ACC112 (cell line): ENCODE results near the gene INSRR.

Experiments
- H2AFZ ChIP-seq: fragments of 200-600 bp; sonication (generic); one replicate; pipeline ENCODE4 v1.6.0; 2017; ENCODE audit warnings: antibody characterized with exemption, low read length; ENCODE audit not compliant: unreplicated experiment
- H3K27ac ChIP-seq: fragments of 200-600 bp; sonication (generic); 2 replicates; pipeline ENCODE4 v1.5.1; 2014; ENCODE audit warnings: low read depth, mild to moderate bottlenecking, antibody characterized with exemption, low read length, moderate library complexity
- H3K27me3 ChIP-seq: fragments of 200-600 bp; sonication (generic); 2 replicates; pipeline ENCODE4 v1.6.1; 2014; ENCODE audit warnings: mild to moderate bottlenecking, antibody characterized with exemption, low read length, moderate library complexity, mixed read lengths; ENCODE audit not compliant: insufficient read depth
- H3K36me3 ChIP-seq: fragments of 200-600 bp; sonication (generic); 2 replicates; pipeline ENCODE4 v1.6.1; 2016; ENCODE audit warnings: mild to moderate bottlenecking, antibody characterized with exemption, low read length, moderate library complexity, mixed read lengths; ENCODE audit not compliant: insufficient read depth
- H3K4me1 ChIP-seq: fragments of 200-600 bp; sonication (generic); one replicate; pipeline ENCODE4 v1.6.1; 2016; ENCODE audit warnings: low read length, mixed read lengths; ENCODE audit not compliant: insufficient read depth, unreplicated experiment, control insufficient read depth
- H3K4me3 ChIP-seq: fragments of 200-600 bp; sonication (generic); 2 replicates; pipeline ENCODE4 v1.5.1; 2014; ENCODE audit warnings: mild to moderate bottlenecking, low read depth, low read length
- H3K79me2 ChIP-seq: fragments of 200-600 bp; sonication (generic); one replicate; pipeline ENCODE4 v1.6.0; 2016; ENCODE audit warnings: low read length; ENCODE audit not compliant: control insufficient read depth, unreplicated experiment, insufficient read depth

INSRR gene

GRCh38 chr1:156795374-156795733 is 63.6 kb downstream of the INSRR start:
- H3K27me3 ChIP-seq, result no peaks in the 10 kb centered on the region
- H3K4me3 ChIP-seq, result no peak overlapping the region
- H3K79me2 ChIP-seq, result no peaks in the 10 kb centered on the region
- H3K36me3 ChIP-seq, result peaks cover 10% of the 10 kb centered on the region; the same call in 1 of the 2 replicates
- no peak overlapping the region for H2AFZ ChIP-seq
- H3K27ac ChIP-seq, result no peak overlapping the region
- H3K4me1 ChIP-seq, result peaks cover 16% of the 10 kb centered on the region

GRCh38 chr1:156794506-156795373 is 64.2 kb downstream of the INSRR start:
- H3K27ac ChIP-seq, result no peak overlapping the region
- no peak overlapping the region for H3K4me3 ChIP-seq
- peaks cover 7% of the 10 kb centered on the region; the same call in 1 of the 2 replicates for H3K36me3 ChIP-seq
- no peaks in the 10 kb centered on the region for H3K27me3 ChIP-seq
- no peak overlapping the region for H2AFZ ChIP-seq
- H3K4me1 ChIP-seq, result peaks cover 16% of the 10 kb centered on the region
- H3K79me2 ChIP-seq, result no peaks in the 10 kb centered on the region
